K562 treated with DMSO at 1 percent for 48 hours (cell line): ENCODE results near the gene PLD4. TPM values are rescaled to one million over a fixed set of nuclear protein-coding genes. Genes with fewer than 3 reads are reported as not detected.

Experiments
- total RNA-seq: library from RNA; unstranded; fragments of 300-600 nt; gene quantifications from 2 replicates; pipeline ENCODE4 v1.2.3, GENCODE V29; 2022; ENCODE audit warnings: low replicate concordance; ENCODE audit errors: extremely low read depth

The PLD4 gene, protein sequence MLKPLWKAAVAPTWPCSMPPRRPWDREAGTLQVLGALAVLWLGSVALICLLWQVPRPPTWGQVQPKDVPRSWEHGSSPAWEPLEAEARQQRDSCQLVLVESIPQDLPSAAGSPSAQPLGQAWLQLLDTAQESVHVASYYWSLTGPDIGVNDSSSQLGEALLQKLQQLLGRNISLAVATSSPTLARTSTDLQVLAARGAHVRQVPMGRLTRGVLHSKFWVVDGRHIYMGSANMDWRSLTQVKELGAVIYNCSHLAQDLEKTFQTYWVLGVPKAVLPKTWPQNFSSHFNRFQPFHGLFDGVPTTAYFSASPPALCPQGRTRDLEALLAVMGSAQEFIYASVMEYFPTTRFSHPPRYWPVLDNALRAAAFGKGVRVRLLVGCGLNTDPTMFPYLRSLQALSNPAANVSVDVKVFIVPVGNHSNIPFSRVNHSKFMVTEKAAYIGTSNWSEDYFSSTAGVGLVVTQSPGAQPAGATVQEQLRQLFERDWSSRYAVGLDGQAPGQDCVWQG
- not detected in 2 replicates for total RNA-seq

DNA sequence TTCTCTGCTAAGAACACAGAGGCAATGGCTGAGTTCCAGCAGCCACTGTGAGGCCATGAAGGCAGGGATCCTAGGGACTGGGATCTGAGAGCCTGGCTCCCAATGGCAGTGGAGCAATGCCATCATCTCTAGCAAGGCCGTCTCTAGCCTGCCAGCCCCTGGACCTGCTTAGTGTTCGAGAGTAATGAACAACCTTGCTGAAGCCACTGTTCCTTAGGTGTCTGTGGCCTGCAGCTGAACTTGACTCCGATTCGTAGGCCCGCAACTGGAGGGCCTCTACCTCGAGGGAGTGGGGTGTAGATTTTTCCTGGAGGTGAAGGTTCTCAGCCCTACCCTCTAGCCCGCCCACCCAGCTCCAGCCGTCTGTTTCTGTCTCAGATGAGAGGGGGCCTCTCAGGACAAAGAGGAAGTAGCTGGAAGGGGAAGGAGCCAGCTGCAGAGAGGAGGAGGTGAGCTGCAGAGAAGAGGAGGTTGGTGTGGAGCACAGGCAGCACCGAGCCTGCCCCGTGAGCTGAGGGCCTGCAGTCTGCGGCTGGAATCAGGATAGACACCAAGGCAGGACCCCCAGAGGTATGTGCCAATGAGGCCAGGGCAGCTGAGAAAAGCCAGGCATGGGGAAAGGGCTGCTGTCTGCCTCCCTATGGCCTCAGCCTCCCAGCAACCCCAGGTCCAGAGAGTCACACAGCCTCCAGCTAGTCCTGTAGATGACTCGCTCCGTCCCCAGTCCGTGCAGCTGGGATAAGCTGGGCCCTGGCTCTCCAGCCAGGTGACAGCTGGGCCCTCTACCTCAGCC is at the start of gene PLD4:
Gene PLD4 (plus strand): TSS at position 459 of the 793 bp plus-strand sequence. CDS start 2,262 bp downstream, outside the sequence.

DNA sequence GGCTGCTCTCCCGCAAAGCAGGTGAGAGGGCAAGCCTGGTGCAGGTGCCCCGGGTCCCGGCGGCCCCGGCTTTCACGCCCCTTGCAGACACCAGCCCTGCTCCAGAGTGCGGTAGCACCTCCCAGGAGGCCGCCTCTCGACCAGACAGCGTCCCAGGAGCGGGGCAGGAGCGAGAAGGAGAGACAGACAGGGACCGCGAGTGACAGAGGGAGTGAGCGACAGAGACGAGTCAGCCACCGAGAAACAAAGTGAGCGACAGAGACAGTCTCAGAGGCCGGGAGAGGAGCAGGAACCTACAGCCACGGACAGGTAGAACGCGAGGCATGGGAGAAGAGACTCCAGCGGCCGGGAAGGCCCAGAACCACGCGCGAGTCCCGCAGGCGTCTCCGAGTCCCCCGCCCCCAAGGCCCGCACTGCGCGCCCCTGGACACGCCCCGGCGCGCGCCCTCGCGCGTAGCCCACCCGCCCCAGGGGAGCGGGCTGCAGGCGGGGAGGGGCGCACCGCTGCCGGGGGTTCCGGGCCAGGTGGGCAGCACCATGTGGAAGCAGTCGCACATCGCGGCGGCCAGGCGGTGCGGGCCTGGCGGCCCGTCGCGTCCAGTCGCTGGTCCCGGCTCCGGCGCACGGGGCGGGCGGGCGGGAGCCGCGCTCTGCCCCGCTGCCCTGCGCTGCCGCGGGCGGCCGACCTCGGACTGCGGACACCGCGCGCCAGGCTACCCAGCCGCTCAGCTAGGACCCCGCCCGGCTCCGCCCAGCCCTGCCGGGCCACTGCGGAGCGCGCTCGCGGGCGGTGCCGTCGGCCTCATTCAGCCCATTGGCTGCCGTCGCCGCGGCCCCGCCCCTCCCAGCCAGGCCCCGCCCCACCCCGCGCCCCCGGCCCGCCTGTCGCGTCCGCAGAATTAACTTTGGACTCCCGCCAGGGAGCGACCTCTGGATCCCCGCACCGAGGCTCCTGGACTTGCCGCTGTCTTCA is 53.3 kb downstream of the PLD4 start, which contains the start of gene AHNAK2:
Gene AHNAK2 (minus strand): TSS at position 694 of the 973 bp plus-strand sequence. CDS start 137 bp downstream, at position 557.

Other genes with a start within 250 kb of the PLD4 start
- gene INF2, start 235.3 kb upstream of the PLD4 start, total RNA-seq = not detected in 2 replicates
- gene ADSS1, start 200.7 kb upstream of the PLD4 start, total RNA-seq = not detected in 2 replicates
- gene SIVA1, start 171.7 kb upstream of the PLD4 start, total RNA-seq = not detected in 2 replicates
- not detected in 2 replicates for gene AKT1, start 129.1 kb upstream of the PLD4 start, total RNA-seq
- gene ZBTB42, start 123.8 kb upstream of the PLD4 start, total RNA-seq = not detected in 2 replicates
- gene CEP170B, start 59.6 kb upstream of the PLD4 start, total RNA-seq = not detected in 2 replicates
- gene AHNAK2, start 53.5 kb downstream of the PLD4 start, total RNA-seq = not detected in 2 replicates
- gene CLBA1, start 60.9 kb downstream of the PLD4 start, total RNA-seq = not detected in 2 replicates
- gene CDCA4, start 96.2 kb downstream of the PLD4 start, total RNA-seq = not detected in 2 replicates
- not detected in 2 replicates for gene GPR132, start 140.6 kb downstream of the PLD4 start, total RNA-seq
- gene JAG2, start 243.9 kb downstream of the PLD4 start, total RNA-seq = not detected in 2 replicates